Measurements from ENCODE around the gene FOXP4.

FOXP4 gene

GRCh38 chr6:41548841-41549642 is 2.9 kb downstream of the FOXP4 start:
- no peak for DNase-seq

DNA sequence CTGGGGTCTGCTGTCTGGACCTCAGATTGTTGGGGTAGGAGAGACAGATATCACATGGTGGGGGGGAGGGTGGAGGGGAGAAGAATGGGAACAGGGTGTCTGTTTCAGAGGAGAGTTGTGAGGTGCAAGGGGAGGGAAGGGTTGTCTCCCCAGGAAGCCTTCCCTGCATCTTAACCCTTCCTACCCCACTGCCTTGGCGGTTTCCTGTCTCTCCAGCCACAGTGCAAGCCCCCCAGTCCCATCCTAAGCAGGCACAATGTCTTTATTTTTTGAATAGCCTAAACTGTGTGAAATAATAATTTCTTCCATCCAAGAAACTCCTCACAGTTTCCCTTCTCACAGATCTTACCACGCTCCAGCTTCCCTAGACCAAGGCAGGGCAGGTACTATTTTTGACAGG is 3.5 kb downstream of the FOXP4 start:
- DNase-seq: no peak

GRCh38 chr6:41551086-41551700 is 5.0 kb downstream of the FOXP4 start:
- no peak for DNase-seq

- no peak for DNase-seq
Measured at GRCh38 chr6:41551857-41552256, 5.7 kb downstream of the FOXP4 start.

DNA sequence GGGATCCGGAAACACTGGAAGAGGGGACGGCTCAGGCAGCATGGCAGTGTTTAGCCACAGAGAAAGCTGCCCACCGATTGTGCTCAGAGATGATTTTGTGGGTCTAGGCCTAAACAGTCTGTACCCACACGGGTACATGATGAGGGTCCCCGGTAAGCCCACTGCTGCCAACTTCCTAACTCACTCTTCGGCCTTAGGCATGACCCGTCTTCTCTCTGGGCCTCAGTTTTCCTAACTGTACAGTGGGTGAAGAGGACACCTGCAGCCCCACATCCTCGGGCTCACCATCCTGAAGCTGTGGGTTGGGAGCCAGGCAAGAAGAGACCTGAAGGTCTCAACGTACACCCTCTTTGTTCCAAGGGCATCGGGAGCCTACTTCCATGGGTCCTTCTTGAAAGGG is 6.5 kb downstream of the FOXP4 start:
- no peak for DNase-seq

- DNase-seq: no peak
Measured at GRCh38 chr6:41553405-41553999, 7.3 kb downstream of the FOXP4 start.

GRCh38 chr6:41555326-41556300 is 9.4 kb downstream of the FOXP4 start:
- no peak for DNase-seq

DNA sequence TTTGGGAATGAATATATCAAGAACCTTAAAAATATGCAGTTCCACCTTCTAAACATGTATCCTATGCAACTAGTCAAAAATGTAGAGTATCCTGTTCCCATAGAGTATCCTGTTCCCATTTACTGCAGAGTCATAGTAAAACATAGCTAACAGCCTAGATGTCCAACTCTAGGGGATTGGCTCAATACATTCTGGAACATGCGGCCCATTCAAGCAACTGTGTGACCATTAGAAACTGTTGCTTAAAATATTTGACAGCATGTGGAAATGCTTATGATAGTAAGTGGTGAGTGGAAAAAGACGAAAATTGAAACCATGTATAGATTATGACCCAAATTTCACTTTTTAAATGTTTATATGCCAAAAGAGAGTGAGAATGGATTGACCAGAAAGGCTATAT is 11.2 kb downstream of the FOXP4 start:
- no peak for DNase-seq

DNA sequence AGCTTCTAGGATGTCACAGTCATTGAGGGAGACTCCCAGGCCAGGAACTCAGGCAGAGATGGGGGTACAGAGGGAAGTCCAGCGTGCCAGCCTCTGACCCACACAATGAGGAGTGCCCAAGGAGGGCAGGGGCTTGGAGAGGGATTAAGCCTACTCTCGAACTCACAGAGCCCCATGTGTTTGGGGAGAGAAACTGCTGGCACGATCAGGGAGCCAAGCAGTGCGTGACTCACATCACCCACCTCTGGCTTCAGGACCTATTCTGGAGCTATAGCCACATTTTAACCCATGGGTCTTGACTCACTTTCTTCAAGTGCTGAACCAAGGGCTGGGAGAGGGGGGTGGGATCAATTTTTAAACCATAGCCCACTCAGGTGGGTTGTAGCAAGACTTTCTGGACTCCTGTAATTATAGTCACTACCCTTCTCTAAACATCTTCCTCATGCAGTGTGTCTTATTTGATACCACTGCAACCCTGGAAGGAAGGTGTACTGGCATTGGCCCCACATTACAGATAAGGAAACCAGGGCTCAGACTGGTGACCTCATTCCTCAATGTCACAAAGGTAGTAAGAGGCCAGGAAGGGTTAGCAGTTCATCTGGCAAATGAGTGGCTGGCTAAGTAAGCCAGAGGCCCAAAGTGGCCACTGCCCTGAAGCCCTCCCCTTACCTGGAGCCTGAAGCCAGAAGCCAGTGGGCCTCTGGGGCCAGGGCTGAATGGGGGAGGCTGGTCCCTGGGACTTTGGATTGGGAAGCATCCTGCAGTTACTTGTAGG is 12.0 kb downstream of the FOXP4 start:
- DNase-seq: no peak

GRCh38 chr6:41559655-41560427 is 13.7 kb downstream of the FOXP4 start:
- DNase-seq: no peak

GRCh38 chr6:41560431-41561192 is 14.4 kb downstream of the FOXP4 start:
- no peak for DNase-seq

DNA sequence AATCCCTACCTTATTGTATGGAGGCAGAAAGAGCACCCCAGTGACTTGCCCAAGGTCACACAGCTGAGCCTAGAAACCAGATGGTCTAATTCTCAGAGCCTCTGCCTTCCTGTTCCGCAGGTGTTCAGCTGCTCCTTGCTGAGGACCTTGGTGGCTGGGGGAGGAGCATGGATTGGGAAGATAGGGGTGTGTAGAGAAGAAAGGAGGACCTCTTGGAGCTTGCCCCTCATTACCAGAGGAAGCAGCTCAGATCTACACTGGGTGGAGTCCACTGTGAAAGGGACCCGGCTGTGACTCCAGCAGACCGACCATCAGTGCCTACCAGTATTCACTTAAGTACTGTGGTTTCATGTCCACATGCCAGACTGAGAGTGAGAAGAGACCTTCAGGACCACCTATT is 15.2 kb downstream of the FOXP4 start:
- DNase-seq: no peak

DNA sequence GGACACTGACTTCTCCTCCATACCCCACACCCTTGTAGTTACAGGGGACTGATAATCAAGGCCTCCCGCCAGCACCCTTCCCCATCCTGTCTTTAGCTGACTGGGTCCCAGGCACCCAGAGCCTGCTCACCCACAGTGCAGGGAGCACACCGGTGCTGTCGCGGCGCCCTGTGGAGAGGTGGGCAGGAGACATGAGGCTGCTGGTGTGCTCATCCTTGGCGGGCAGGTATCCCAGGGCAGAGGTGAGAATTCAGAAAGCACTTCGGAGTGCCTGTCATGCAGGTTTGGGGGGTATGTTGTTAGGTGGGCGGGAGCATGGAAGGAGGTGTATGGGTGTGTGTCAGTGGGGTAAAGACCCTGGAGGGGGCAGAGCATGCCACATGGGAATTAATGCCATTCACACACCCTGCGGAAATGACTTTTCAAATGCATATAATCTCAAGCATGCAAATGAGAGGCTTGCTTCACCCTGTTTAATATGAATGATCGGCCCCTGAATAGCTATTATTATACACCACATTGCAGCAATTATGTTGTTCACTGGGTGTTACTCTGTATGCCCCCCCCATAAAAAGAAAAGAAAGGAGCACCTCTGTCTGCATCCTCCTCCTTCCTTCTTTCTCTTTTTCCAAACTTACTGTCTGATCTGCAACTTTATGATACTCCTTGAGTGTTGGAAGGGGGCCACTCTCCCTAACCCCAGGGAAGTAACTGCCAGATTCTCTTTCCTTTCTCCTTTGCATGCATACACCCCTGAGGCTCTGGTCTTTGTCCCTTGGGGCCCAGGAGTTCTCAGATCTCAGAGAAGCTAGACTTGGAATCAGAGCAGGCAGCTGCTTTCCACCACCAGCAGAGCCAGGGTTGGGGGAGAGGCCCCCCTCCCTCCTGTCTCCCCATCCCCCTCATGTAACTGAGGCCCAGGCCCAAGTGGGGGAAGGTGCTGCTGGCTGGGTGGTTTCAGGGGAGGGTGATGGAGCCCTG is 16.0 kb downstream of the FOXP4 start:
- no peak for DNase-seq

- no peak for DNase-seq
Measured at GRCh38 chr6:41563060-41563776, 17.0 kb downstream of the FOXP4 start.

- no peak for DNase-seq
Measured at GRCh38 chr6:41564448-41565142, 18.4 kb downstream of the FOXP4 start.

GRCh38 chr6:41565701-41566100 is 19.5 kb downstream of the FOXP4 start:
- no peak for DNase-seq

DNA sequence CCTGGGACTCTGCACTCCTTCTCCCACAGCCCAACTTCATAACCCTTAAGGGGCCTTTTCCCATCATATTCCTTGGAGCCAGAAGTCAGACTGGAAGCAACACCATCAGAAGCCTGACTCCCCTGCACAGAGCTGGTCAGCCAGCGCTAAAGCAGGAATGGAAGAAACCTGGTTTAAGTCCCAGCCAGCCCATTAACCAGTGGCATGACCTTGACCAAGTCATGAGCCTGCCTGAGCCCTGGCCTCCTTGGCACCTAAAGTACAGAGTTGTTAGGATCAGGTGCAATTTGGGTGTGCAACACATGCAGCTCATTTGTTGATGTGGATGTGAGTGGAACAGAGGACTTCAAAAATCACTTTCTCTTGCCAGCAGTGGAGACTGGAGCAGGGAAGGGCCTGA is 20.8 kb downstream of the FOXP4 start:
- DNase-seq: no peak

DNA sequence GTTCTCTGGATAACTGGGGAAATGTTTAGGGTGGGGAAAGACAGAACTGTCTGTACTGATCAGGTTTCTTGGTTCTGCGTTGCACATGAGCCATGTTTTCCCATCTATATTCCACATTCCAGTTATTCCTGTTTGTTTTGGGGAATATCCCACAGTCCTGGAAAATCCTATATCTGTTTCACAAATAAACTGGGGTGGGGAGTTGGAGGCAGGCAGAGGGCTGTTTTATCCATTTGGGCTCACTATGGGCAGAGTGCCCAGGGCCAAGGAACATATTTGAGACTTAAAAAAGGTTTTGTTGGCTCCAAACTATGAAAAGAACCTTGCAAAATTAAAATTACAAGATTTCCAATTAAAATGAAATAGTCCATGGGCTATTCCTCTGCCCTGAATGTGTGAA is 21.5 kb downstream of the FOXP4 start:
- no peak for DNase-seq

Measured in HCEC 1CT (cell line).